OCI-LY3 (cell line): Measurements from ENCODE around the gene RERE.

Experiments
- CTCF ChIP-seq: fragments of 200-600, 300-600 bp; sonication (generic); IDR thresholded peaks from 2 replicates; pipeline ENCODE4 v1.5.1; 2014; ENCODE audit warnings: antibody characterized with exemption, low read length, low read depth
- EZH2phosphoT487 ChIP-seq: fragments of 200-600 bp; shearing (Covaris generic); IDR thresholded peaks from 2 replicates; pipeline ENCODE4 v1.6.1; 2018; ENCODE audit warnings: antibody characterized with exemption, mixed run types, low read depth

GRCh38 chr1:8344893-8345507 lies 472.4 kb downstream of the RERE start:
- TF ChIP-seq CTCF = no peak
- TF ChIP-seq EZH2phosphoT487 = no peak
